Measurements from ENCODE around the gene ISCA2. TPM values are rescaled to one million over a fixed set of nuclear protein-coding genes. Genes with fewer than 3 reads are reported as not detected.

Gene ISCA2
- total and polyA plus RNA-seq, 2 donors (not counting 3 experiments of a cell fraction or from before 2014, with no cell fraction given), result 22.6 to 25.7 TPM

- Histone ChIP-seq H3K9me3 (replicated peaks; ENCODE audit: control insufficient read depth, insufficient read depth, low read length) (no peaks in the 10 kb centered on the region), H4K20me1 (replicated peaks; ENCODE audit: control insufficient read depth, extremely low read depth, insufficient read depth, low read length) (no peaks in the 10 kb centered on the region), H3K36me3 (ENCODE audit: control insufficient read depth in 2 of 2, extremely low read depth in 1 of 2, insufficient read depth in 2 of 2, low read length in 2 of 2) (no peaks in the 10 kb centered on the region), H3K27ac (ENCODE audit: insufficient read depth, low read depth, low read length) (no peak overlapping the region), H3K4me1 (ENCODE audit: control insufficient read depth, extremely low read depth, insufficient read depth, low read length) (peaks cover 4% of the 10 kb centered on the region), H3K27me3 (ENCODE audit: control insufficient read depth in 2 of 2, insufficient read depth in 2 of 2, low read length in 2 of 2) (peaks cover 0 to 3% of the 10 kb centered on the region in 2 experiments), H3K9ac (replicated peaks; ENCODE audit: extremely low read depth, insufficient read depth, low read length) (no peak overlapping the region), H3K4me2 (ENCODE audit: insufficient read depth, low read length) (no peak overlapping the region), H2AFZ (ENCODE audit: low read depth, low read length) (no peak overlapping the region), H3K4me3 (replicated peaks in 1 of 3; ENCODE audit: insufficient read depth in 1 of 3, low read depth in 1 of 3, low read length in 3 of 3) (no peak overlapping the region), H3K9me1 (replicated peaks; ENCODE audit: control insufficient read depth, extremely low read depth, insufficient read depth, low read length) (no peaks in the 10 kb centered on the region), H3K79me2 (ENCODE audit: control insufficient read depth, insufficient read depth, low read length) (no peaks in the 10 kb centered on the region)
- CTCF ChIA-PET, result interaction anchor here (1.2 to 2.4 kb wide), 3 partner anchors 8 to 21 kb away, joined by 3 to 7 read pairs (median 4); no protein-coding TSS in a partner anchor
- BruUV-seq (replicated peaks), result no TSS peak
- TF ChIP-seq MAX (IDR thresholded peaks at IDR 0.05; ENCODE audit: insufficient read depth, insufficient read length), result no peak
- TF ChIP-seq POLR2AphosphoS5 (IDR thresholded peaks at IDR 0.05; ENCODE audit: insufficient read depth, low read depth, low read length), result no peak
- TF ChIP-seq EZH2 (IDR thresholded peaks at IDR 0.05; ENCODE audit: borderline replicate concordance, low read depth, low read length, severe bottlenecking), result no peak
- TF ChIP-seq MYC (IDR thresholded peaks at IDR 0.05; ENCODE audit: low read depth, low read length), result no peak
- TF ChIP-seq FOS (IDR thresholded peaks at IDR 0.05; ENCODE audit: borderline replicate concordance, insufficient read depth, low read length), result no peak
- no peak for TF ChIP-seq POLR2A (IDR thresholded peaks at IDR 0.05; ENCODE audit: low read depth, low read length)
- no peak for TF ChIP-seq JUN (IDR thresholded peaks at IDR 0.05; ENCODE audit: borderline replicate concordance, insufficient read depth, insufficient read length, low read depth)
- no peak for TF ChIP-seq CTCF (IDR thresholded peaks at IDR 0.05; ENCODE audit: extremely low read depth in 1 of 2, insufficient read depth in 1 of 2, low read depth in 1 of 2, low read length in 2 of 2)
- no peak for TF ChIP-seq GATA2 (IDR thresholded peaks at IDR 0.05; ENCODE audit: insufficient read depth, insufficient read length, low read depth, low read length)
- dilution Hi-C loops (cut with MboI; ENCODE audit: extremely low pct_ligation_motif_present, low sequenced_read_pairs), result no loop called here
- no peak for FAIRE-seq
- POLR2A ChIA-PET, result no interaction called here
- no peak for DNase-seq (ENCODE audit: low read depth, low spot score)
- intact Hi-C loops (cut with micrococcal nuclease), result no loop called here
Measured at GRCh38 chr14:74465335-74465734, 28.2 kb upstream of the ISCA2 start.
